Mammary epithelial cell (primary cell): ENCODE measurements around the gene SLC4A9.

Experiments
- CTCF ChIP-seq, 2 donors: IDR thresholded peaks in 1 of 2; conservative IDR thresholded peaks in 1 of 2; 2 replicates each; pipeline ENCODE4 v1.5.1; 2011 to 2012; ENCODE audit warnings: inconsistent platforms in 2 of 2, low read length in 2 of 2, mild to moderate bottlenecking in 2 of 2, control low read depth in 1 of 2, low read depth in 1 of 2; ENCODE audit not compliant: insufficient read depth in 1 of 2; ENCODE audit errors: extremely low read depth in 1 of 2
- EZH2 ChIP-seq: IDR thresholded peaks from 2 replicates; pipeline ENCODE4 v1.6.1; 2012; ENCODE audit warnings: low read length, inconsistent platforms, borderline replicate concordance

GRCh38 chr5:140363631-140364471 lies 3.9 kb downstream of the SLC4A9 start:
- no peak for TF ChIP-seq CTCF (conservative IDR thresholded peaks at IDR 0.05 in 1 of 2, IDR thresholded peaks at IDR 0.05 in 1 of 2; ENCODE audit: extremely low read depth in 1 of 2, insufficient read depth in 1 of 2, low read depth in 1 of 2, low read length in 2 of 2)
- no peak for TF ChIP-seq EZH2
